SH-SY5Y (cell line): ENCODE measurements around the gene SPATA25.

Experiments used
- GATA2 ChIP-seq: IDR thresholded peaks from 2 replicates; pipeline ENCODE4 v1.6.1; 2011; ENCODE audit warnings: mild to moderate bottlenecking, low read depth, low read length
- GATA3 ChIP-seq: IDR thresholded peaks from 2 replicates; pipeline ENCODE4 v1.6.1; 2011; ENCODE audit warnings: low read depth, mild to moderate bottlenecking, low read length, moderate library complexity

The SPATA25 gene

GRCh38 chr20:45845452-45845851, 42.0 kb downstream of the SPATA25 start:
- no peak for TF ChIP-seq GATA3
- TF ChIP-seq GATA2: no peak

- TF ChIP-seq GATA2 (no peak), GATA3 (no peak)
These were observed 43.9 kb downstream of the SPATA25 start for GRCh38 chr20:45843506-45843905.

DNA sequence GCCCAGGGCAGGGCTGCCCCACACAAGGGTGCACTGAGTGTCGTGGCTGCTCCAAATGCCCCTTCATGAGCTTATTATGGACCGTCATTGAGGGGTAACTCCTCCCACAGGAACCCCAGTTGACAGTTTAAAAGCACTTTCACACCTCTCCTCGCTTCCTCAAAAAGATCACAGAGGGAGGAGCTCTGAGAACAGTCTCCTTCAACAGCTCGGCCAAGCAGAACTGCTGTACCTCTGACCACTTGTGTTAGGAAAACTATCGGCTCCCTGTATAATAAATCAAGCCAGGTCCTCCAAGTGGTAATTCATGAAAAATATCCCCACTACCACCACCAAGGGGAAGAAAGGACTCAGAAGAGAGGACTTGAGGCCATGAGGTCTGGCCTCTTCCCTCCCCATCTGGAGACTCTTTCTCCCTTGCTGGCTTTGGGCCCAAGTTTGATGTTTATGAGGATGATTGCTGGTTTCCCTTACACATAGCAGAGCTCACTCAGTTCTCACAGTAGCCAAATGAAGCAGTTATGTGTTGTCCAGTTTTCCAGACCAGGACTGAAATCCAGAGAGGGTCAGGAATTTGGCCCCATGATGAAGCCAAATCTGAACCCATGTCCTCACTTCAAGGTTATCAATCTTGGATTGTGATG, 45.1 kb downstream of the SPATA25 start:
- TF ChIP-seq GATA2: no peak
- TF ChIP-seq GATA3: no peak

- no peak for TF ChIP-seq GATA3
- TF ChIP-seq GATA2: no peak
These were observed 45.9 kb downstream of the SPATA25 start for GRCh38 chr20:45841407-45842129.

- TF ChIP-seq GATA2: no peak
- TF ChIP-seq GATA3: no peak
These were observed 46.7 kb downstream of the SPATA25 start for GRCh38 chr20:45840700-45841198.

- TF ChIP-seq GATA3 (no peak), GATA2 (peak; percentile 52)
These were observed 50.6 kb downstream of the SPATA25 start for GRCh38 chr20:45836841-45837240.
